ENCODE results near the gene TRMO. TPM values are rescaled to one million over a fixed set of nuclear protein-coding genes. Genes with fewer than 3 reads are reported as not detected.
A peak's percentile ranks its signal among the peaks of the same experiment; 100 is the strongest.

TRMO gene
- total and polyA plus RNA-seq, 2 donors (not counting 1 experiment from before 2014, with no cell fraction given) = 12.9 to 15.8 TPM

- no peak overlapping the region for H3K27ac ChIP-seq (ENCODE audit: insufficient read depth, low read length)
- H3K4me2 ChIP-seq (ENCODE audit: extremely low read depth, insufficient read depth, low read length) = no peak overlapping the region
- no peak overlapping the region for H3K9ac ChIP-seq (ENCODE audit: insufficient read depth, low read length)
- no peak overlapping the region for H2AFZ ChIP-seq (ENCODE audit: low read length)
- no peaks in the 10 kb centered on the region for H3K79me2 ChIP-seq (ENCODE audit: control insufficient read depth, insufficient read depth, low read length)
- H3K27me3 ChIP-seq (ENCODE audit: control insufficient read depth, insufficient read depth, low read length) = peaks cover 56% of the 10 kb centered on the region
- H3K4me3 ChIP-seq (replicated peaks in 1 of 4; ENCODE audit: control extremely low read depth in 1 of 4, insufficient read depth in 1 of 4, low read depth in 3 of 4, low read length in 4 of 4) = no peak overlapping the region
- no peaks in the 10 kb centered on the region for H4K20me1 ChIP-seq (ENCODE audit: control insufficient read depth, extremely low read depth, insufficient read depth, low read length)
- H3K4me1 ChIP-seq (ENCODE audit: control insufficient read depth, extremely low read depth, insufficient read depth, low read length) = no peaks in the 10 kb centered on the region
- no peaks in the 10 kb centered on the region for H3K9me3 ChIP-seq (ENCODE audit: control insufficient read depth, insufficient read depth, low read depth, low read length)
- H3K36me3 ChIP-seq (ENCODE audit: control insufficient read depth, insufficient read depth, low read length) = no peaks in the 10 kb centered on the region
- TF ChIP-seq EZH2 (IDR thresholded peaks at IDR 0.05; ENCODE audit: low read length, missing control alignments) (no peak), CTCF (conservative IDR thresholded peaks at IDR 0.05 in 1 of 2, IDR thresholded peaks at IDR 0.05 in 1 of 2; ENCODE audit: low read depth in 1 of 2, low read length in 2 of 2) (no peak)
- DNase-seq (ENCODE audit: low read depth in 2 of 2) = no peak
Measured at GRCh38 chr9:97861148-97861475, 61.2 kb downstream of the TRMO start.

- no peak overlapping the region for H2AFZ ChIP-seq (ENCODE audit: low read length)
- H4K20me1 ChIP-seq (ENCODE audit: control insufficient read depth, extremely low read depth, insufficient read depth, low read length) = no peaks in the 10 kb centered on the region
- no peak overlapping the region for H3K4me3 ChIP-seq (replicated peaks in 1 of 4; ENCODE audit: control extremely low read depth in 1 of 4, insufficient read depth in 1 of 4, low read depth in 3 of 4, low read length in 4 of 4)
- no peaks in the 10 kb centered on the region for H3K79me2 ChIP-seq (ENCODE audit: control insufficient read depth, insufficient read depth, low read length)
- no peak overlapping the region for H3K9ac ChIP-seq (ENCODE audit: insufficient read depth, low read length)
- TF ChIP-seq CTCF (conservative IDR thresholded peaks at IDR 0.05 in 1 of 2, IDR thresholded peaks at IDR 0.05 in 1 of 2; ENCODE audit: low read depth in 1 of 2, low read length in 2 of 2) = no peak
- TF ChIP-seq EZH2 (IDR thresholded peaks at IDR 0.05; ENCODE audit: low read length, missing control alignments) = peak; percentile 29
- H3K27me3 ChIP-seq (ENCODE audit: control insufficient read depth, insufficient read depth, low read length) = peaks cover 62% of the 10 kb centered on the region
- H3K4me1 ChIP-seq (ENCODE audit: control insufficient read depth, extremely low read depth, insufficient read depth, low read length) = no peaks in the 10 kb centered on the region
- no peak for DNase-seq (ENCODE audit: low read depth in 2 of 2)
- no peaks in the 10 kb centered on the region for H3K9me3 ChIP-seq (ENCODE audit: control insufficient read depth, insufficient read depth, low read depth, low read length)
- H3K27ac ChIP-seq (ENCODE audit: insufficient read depth, low read length) = no peak overlapping the region
- no peak overlapping the region for H3K4me2 ChIP-seq (ENCODE audit: extremely low read depth, insufficient read depth, low read length)
- H3K36me3 ChIP-seq (ENCODE audit: control insufficient read depth, insufficient read depth, low read length) = no peaks in the 10 kb centered on the region
Measured at GRCh38 chr9:97860451-97861147, 61.7 kb downstream of the TRMO start.

- no peak for DNase-seq (ENCODE audit: low read depth in 2 of 2)
- TF ChIP-seq CTCF (conservative IDR thresholded peaks at IDR 0.05 in 1 of 2, IDR thresholded peaks at IDR 0.05 in 1 of 2; ENCODE audit: low read depth in 1 of 2, low read length in 2 of 2) = no peak
- TF ChIP-seq EZH2 (IDR thresholded peaks at IDR 0.05; ENCODE audit: low read length, missing control alignments) = no peak
- Histone ChIP-seq H3K4me3 (replicated peaks in 1 of 4; ENCODE audit: control extremely low read depth in 1 of 4, insufficient read depth in 1 of 4, low read depth in 3 of 4, low read length in 4 of 4) (no peak overlapping the region), H3K4me1 (ENCODE audit: control insufficient read depth, extremely low read depth, insufficient read depth, low read length) (no peaks in the 10 kb centered on the region), H2AFZ (ENCODE audit: low read length) (no peak overlapping the region), H3K9ac (ENCODE audit: insufficient read depth, low read length) (no peak overlapping the region), H3K27me3 (ENCODE audit: control insufficient read depth, insufficient read depth, low read length) (peaks cover 72% of the 10 kb centered on the region), H4K20me1 (ENCODE audit: control insufficient read depth, extremely low read depth, insufficient read depth, low read length) (no peaks in the 10 kb centered on the region), H3K27ac (ENCODE audit: insufficient read depth, low read length) (no peak overlapping the region), H3K36me3 (ENCODE audit: control insufficient read depth, insufficient read depth, low read length) (no peaks in the 10 kb centered on the region), H3K79me2 (ENCODE audit: control insufficient read depth, insufficient read depth, low read length) (no peaks in the 10 kb centered on the region), H3K9me3 (ENCODE audit: control insufficient read depth, insufficient read depth, low read depth, low read length) (no peaks in the 10 kb centered on the region), H3K4me2 (ENCODE audit: extremely low read depth, insufficient read depth, low read length) (no peak overlapping the region)
Measured at GRCh38 chr9:97859346-97859745, 63.0 kb downstream of the TRMO start.
